NOMO-1 (cell line): Measurements from ENCODE around the gene CDC42EP4.

ENCODE experiments used
- DNase-seq, 2 experiments: peaks; one replicate each; lab custom pipeline; 2025; ENCODE audit not compliant: unreplicated experiment in 2 of 2; lab: John Stamatoyannopoulos, UW

Gene CDC42EP4

DNA sequence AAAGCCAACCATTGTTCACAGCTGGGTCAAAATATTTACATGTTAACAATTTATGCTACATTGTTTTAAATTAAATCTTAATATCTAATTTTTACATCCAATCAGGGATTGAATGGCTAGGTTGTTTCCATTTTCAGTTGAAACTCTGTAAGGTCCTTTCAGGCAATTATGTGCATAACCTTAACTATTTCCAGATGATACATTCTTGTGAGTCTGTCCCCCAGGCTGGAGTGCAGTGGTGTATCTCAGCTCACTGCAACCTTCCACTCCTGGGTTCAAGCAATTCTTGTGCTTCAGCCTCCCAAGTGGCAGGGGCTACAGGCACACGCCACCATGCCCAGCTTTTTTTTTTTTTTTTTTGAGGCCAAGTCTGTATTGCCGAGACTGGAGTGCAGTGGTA, 10.4 kb downstream of the CDC42EP4 start:
- no peak for DNase-seq

DNA sequence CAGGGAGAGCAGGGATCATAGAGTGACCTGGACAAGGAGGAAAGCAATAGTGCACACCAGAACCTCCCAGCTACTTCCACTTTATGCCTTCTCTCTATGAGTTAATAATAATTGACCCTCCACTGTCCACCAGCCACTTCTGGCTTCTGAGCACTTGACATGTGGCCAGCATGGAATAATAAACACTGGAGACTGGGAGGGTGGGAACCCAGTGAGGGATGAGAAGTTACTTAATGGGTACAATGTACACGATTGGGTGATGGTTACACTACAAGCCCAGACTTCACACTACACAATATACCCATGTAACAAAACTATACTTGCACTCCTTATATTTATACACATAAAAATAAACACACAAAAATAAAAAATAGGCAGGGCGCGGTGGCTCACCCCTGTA, 11.4 kb downstream of the CDC42EP4 start:
- no peak for DNase-seq

DNA sequence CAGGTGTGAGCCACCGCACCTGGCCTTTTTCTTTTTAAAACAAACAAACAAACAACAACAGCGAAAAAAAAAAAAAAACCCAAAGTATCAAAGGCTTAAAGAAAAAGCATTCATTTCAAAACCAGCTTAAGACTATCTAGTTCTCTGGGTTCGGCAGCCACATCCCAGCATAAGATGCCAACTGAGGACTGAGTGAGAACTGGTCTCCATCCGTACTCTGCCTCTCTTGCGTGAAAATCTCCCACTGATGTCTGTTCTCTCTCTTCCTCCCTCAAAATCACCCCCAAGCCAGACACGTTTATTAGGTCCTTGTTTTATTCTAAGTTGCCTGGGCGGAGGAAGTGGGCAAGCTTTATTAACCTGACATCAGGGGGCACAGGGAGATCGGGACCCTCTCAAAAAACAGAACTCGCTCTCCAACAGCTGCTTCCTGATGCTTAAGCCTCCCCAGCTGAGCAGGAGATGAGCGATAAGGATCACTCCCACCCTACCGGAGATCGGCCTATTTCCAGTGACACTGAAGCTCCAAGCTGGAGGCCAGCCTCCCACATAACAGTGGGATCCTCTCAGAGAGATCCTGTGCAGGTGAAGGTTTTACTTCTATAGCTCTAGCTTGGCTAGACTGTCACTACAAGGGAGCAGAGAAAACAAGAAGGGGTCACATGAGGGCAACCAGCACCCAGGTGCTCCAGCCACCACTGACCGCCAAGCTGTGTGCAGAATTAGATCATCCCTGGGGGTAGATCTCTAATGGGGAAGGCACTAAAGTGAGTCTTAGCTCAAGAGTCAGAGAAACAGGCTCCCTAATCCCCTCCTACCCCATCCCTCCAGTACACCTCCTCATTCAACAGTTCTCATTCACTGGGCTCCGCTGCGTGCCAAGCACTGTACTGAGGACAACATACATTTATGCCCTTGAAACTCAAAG, 13.6 kb downstream of the CDC42EP4 start:
- DNase-seq, result no peak

DNA sequence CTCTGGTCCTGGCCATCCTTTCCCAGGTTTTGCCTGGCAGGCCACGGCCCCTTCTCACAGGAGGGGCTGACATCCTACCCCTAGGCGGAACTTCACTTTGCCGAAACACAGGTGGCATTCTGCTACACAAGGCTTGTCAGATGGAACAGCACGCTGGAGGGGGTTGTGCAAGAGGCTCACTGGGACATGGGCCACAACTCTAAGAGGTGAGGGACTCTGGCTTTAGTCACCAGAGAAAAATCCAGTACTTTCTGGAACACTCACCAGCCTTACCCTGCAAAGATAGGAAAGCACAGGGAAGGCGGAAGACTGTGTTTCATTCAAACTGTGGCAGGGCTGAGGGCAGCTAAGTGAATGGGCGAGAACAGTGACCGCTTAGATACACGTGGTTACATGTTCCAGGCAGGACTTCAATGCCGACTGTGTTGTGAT, 18.3 kb downstream of the CDC42EP4 start:
- no peak for DNase-seq

DNA sequence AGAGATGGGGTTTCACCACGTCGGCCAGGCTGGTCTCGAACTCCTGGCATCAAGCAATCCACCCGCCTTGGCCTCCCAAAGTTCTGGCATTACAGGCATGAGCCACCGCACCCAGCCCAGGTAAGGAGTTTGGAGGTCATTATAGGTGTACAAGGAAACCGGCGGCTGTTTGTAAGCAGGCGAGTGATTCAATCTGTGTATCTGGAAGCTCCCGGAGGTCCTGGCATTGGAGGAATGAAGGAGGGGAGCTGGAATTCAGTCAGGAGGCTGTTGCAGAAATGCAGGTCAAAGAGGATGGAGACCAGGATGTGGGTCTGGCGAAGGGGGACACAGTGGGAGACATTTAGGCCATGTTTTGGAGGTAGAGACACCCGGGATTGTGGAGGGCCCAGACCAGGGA, 18.8 kb downstream of the CDC42EP4 start:
- DNase-seq, result no peak

DNA sequence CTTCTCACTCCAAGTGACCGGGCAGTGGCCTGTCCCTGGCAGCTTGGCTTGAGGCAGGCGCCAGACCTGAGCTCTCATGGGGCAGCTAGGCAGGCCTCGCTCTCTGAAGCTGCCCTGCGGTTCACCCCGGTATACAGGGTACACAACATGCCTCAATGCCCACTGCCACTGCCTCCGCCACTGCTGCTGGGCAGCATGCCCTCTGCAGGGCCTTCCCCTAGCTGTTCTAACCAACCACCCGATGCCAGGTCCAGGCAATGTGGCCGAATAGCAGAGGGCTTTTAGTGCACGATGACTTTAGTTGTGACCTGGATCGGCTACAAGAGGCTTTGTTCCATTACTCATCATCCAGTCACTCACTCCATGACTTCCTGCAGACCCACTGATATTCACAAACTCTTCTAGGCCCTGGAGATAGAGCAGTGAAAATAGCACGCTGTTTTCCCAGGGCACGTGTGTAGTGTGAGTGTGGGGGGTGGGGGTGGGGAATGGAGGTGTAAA, 19.7 kb downstream of the CDC42EP4 start:
- no peak for DNase-seq

DNA sequence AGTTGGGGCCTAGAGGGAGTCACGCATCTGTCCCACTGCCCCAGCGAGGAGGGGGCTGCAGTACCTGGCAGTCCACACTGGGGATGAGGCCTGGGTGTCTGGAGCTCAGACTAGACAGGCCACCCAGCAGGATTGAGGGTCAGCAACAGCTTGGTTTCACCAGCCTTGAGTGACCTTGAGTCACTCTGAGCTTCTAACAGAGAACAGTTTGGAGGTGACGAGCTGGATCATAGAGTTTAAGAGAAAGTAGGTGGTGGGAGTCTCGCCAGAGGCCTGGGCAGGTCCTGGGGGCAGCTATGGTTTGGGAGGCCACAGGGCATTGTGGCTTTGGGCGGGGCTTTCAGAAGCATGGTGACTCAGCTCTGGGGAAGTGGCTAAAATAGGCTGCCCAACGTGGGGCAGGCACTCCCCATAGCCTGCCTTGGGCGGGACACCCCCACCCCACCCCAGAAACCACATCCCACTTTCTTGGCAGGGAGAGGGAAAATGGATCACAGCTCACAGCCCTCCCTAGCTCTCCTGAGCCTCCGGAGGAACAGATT, 20.5 kb downstream of the CDC42EP4 start:
- DNase-seq, result peak; percentile 79 to 80

DNA sequence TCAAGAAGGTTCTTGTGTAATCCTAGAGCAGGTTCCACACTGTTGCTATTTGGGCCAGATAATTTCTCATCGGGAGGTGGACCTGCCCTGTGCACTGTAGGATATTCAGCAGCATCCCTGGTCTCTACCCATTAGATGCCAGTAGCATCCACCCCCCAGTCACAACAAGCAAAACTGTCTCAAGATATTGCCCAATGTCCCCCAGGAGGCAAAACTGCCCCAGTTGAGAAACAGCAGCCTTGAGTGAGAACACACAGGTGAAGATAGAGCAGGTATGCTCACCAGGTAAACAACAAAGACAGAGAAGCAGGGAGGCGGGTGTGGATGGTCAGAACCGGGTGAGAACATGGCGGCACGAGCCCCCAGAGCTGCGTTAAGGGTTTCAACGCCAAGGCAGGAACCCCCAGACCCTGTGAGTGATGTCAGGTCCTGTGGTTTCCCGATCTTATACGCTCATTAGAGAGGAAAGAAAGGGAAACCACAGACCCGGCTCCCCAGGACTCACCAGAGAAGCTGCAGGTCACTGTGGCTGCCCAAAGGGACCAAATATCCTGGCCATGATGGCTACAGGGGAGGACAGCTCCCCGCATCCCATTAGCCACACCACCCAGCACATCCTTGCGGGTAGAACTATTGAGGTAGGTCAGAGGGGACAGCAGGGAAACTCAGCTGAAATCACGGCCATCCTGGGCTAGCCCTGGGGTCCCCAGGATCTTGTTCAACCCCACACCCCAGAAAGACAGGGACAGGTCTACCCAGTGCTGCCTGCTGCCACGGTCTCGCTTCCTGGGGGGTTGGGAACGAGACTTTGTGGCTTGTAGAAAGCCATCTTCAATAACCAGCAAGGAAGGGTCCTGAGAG, 21.2 kb downstream of the CDC42EP4 start:
- no peak for DNase-seq

DNA sequence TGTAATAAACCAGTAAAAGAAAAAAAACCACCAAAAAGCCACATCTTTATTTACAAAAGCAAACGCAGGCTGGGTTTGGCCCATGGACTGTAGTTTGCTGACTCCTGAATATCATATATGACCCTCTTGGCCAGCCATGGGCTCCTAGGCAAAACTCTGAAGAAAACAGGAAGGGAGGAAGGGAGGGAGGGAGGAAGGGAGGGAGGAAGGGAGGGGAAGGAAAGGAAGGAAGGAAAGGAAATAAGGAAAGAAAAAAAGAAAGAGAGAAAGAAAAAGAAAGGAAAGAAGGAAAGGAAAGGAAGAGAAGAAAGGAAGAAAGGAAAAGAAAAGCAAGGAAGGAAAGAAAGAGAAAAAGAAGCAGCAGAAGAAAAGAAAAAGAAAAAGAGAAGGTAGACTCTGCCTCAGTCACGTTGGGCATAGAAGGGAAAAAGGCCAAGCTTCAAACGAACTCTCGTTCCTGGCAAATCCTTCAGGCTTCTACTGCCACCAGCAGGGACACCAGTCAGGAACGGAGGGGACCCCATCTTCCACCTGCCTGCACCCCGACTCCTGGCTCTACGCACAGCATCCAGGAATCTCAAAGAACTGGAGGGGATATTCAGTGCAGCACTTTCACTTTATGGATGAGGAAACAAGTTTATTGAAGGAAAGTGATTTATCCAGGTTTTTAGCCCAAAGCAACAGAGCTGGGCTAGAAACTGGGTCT, 22.1 kb downstream of the CDC42EP4 start:
- no peak for DNase-seq

DNA sequence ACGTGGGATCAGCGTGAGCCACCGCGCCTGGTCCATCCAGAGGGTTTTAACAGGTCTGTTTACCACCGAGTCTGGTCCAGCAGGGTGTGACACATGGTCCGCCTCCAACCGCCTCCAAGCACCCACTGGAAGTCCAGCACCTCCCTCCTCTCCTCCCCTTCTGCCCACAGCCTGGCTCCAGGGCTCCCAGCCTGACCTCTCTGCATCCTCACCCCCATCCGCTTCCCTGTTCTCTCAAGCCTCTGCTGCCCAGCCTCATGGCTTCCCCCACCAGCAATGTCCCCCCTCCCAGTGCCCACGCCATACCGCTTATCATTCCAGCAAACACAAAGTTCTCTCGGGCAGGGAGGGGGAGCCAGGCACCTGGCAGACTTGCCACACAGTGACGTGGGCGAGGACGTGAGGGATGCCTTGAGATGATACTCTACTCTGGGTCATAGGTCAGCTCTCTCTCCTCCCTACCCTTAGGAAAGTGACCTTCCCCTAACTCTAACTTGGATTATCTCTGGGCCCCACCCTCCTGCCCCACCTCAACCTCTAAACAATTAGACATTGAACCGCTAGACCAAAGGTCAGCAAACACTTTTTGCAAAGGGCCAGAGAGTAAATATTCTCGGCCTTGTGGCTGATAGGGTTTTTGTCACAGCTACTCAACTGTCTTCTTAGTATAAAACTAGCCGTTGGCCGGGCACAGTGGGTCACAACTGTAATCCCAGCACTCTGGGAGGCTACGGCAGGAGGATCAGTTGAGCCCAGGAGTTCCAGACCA, 23.1 kb downstream of the CDC42EP4 start:
- no peak for DNase-seq

DNA sequence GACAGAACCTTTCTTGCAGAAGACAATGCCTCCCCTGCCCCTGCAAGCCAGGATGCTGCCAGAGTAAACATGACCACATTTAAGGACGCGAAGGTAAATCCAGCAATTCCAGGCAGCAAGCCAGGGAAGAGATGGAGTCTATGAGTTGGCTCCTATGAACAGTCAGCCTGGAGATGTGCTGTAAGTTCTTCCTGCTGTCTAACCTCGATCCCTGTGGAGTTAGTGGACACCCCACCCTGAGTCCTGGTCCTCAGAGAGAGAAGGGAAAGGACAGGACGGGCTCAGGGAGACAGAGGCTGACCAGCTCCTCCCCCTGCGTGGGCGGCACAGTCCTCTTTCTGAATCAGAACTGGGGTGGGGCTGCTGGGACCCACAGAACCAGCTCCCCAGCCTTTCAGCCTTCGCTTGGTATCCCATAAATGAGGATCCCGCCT, 24.9 kb downstream of the CDC42EP4 start:
- DNase-seq, result no peak

DNA sequence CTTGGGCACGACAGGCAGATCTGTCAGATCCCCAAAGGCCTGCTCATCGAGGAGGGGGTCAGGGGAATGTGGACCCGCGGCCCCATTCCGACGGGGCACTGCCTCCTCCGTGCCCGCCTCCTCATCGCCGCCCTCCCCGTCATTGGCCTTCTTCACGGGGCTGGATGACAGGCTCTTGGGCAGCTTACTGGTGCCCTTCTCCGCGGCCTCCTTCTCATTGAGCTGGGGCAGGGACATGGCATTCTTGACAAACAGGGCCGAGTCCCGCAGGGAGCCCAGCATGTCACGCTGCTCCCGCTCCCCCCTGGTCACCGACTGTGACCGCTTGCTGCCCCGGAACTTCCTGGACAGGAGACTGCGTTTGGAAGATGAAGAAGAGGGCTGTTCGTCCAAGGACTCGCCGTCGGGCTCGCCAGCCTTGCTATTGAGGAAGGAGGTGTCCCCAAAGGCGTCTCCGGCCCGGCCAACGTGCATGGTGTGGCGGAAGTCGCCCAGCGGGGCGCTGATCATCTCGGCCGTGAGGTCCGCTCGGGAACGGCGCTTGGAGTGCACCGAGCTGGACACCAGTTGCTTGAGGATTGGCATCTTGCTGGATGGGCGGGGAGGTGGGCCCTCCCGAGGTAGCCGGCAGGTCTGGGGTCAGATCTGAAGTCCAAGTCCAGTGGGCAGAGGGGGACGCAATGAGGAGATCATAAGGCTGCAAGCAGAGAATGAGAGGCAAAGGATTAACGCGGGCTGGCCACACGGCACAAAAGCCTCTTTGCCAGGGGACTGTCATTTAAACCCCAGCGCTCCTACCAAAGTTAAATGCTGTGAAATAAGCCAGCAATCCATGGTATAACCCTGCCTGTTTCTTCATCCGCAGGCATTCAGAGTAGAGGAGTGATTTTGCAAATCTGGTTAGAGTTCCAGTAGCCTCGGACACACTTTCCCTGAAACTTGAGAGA, 25.6 kb downstream of the CDC42EP4 start:
- DNase-seq, result no peak

DNA sequence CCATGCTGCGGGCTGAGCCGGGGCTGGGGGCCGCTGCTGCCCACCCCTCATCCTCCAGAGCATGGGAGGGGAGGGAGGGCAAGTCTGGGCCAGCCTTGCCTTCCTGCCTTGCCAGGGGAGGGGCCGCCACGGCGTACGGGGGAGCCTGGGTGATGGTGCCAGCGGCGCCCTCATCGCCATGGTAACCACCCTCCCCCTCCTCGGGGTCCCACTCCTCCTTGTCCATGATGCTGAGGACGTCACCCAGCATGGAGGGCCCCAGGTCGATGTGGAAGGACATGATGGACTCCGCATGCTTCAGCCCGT, 26.2 kb downstream of the CDC42EP4 start:
- no peak for DNase-seq

DNA sequence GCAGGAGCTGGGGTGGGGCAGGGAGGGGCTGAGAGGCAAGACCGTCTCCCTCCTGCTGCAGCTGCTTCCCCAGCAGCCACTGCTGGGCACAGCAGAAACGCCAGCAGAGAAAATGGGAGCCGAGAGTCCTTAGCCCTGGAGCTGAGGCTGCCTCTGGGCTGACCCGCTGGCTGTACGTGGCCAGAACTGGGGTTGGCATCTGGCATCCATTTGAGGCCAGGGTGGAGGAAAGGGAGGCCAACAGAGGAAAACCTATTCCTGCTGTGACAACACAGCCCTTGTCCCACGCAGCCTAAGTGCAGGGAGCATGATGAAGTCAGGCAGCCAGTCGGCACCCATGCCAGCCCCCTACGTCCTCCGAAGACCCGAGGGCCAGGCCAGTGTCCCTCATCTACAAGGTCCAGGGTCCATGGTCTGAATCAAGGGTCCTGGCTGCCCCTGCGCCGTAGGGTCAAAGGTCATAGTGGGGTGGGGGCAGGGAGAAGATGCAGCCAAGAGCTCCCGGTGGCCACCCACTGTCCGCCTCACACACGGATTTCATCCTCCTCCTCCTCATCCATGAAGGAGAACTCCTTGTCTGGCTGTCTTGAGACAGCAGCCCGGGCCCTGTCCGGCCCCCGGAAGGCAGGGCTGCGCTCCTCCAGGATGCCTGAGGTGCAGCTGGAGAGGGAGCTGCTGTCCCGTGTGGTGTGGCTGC, 26.7 kb downstream of the CDC42EP4 start:
- no peak for DNase-seq

DNA sequence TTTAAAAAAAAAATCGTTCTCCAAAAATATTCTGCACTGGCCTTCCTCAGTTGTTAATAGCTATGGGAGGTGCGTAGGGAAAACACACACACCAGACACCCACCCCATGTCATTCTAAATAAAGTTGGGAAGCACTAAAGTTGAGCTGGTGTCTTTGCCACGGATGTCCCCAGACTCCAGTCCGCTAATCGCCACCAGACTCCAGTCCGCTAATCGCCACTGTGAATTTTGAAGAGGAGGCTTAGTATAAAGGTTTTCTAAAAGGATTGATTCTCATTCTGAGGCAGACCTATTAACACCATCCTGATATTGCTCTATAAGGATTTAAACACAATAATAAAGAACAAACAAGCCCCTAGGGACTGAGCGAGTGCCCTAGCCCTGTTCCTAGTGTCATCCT, 27.4 kb downstream of the CDC42EP4 start:
- no peak for DNase-seq

DNA sequence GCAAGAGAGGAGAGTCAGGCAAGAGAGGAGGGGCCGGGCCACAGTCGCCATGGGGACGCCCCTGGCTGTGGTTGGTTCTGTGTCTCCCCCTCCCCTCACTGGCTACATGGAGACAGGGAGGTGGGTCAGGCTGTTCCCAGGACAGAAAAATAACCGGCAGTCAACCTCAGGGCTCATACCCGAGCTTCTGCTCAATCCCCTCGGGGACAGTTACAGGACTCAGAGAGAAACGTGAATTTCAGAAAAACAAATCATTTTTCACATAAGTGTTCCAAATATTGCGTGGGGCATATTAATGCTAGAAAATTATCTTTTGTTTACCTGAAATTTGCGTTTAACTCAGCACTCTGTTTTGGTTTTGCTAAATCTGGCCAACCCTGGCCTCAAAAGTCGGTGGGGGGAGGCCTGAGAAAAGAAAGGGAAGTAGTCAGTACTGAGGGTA, 27.9 kb downstream of the CDC42EP4 start:
- DNase-seq, result no peak

DNA sequence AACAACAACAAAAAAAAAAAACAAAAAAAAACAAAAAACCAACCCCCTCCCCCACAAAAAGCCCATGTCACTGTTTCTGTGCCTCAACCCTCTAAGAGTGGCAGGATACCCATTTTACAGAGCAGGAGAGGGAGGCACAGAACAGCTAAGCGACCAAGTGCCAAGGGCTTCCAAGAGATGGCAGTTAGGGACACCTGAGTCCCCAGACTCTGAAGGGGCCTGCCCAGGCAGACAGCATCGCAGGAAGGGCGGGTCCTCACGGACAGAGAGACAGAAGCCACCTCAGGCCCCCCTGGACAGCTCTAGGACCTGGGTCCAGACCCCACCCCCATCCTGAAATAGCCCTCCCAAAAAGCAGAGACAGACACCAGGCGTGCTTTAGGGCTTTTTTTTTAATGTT, 28.6 kb downstream of the CDC42EP4 start:
- DNase-seq, result no peak

DNA sequence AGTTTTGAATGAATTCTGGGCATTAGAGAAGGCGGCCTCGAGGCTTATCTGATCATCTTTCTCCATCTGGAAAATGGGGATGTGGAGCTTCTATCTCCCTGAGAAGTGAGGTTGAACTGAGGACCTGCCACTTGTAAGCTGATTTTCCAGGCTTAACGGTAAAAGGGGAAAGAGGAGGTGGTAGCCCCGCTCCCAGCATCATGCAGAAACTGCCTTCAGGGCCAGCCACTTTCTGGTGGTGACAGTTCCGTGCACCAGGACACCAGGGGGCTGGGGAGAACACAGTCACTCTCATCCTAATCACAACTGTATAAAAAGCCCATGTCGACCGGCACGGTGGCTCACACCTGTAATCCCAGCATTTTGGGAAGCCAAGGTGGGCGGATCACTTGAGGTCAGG, 29.2 kb downstream of the CDC42EP4 start:
- no peak for DNase-seq
